Lower leg skin (tissue), 3 donors: Measurements from ENCODE around the gene GLYATL2.

Experiments used
- POLR2A ChIP-seq, 2 donors: fragments of 450-650 bp; IDR thresholded peaks; one replicate each; pipeline ENCODE4 v1.6.1; 2016 to 2017; ENCODE audit warnings: antibody characterized with exemption in 2 of 2, mild to moderate bottlenecking in 1 of 2, moderate library complexity in 1 of 2
- TF ChIP-seq, protein P1 (sequence below), 3 donors: fragments of 450-650 bp; IDR thresholded peaks; one replicate each; pipeline ENCODE4 v1.5.1; 2016; ENCODE audit warnings: antibody characterized with exemption in 3 of 3, mild to moderate bottlenecking in 3 of 3, moderate library complexity in 2 of 3

DNA sequence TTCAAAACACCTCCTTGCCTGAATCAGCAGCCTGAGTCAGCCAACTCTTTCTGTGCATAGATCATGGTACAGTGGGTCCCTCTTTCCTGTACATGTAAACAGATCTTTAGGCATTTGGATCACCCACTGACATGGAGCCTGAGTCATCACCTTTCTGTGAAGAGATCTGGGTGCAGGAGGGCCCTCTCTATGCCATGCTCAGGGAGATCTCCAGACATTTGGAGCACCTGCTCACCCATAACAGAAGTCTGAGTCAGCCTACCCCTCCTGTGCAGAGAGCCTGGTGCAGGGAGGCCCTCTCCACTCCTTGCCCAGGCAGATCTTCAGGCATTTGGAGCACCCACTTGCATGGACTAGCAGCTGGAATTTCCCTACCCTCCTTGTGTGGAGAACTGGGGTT, 56.6 kb downstream of the GLYATL2 start:
- TF ChIP-seq, protein P1, sequence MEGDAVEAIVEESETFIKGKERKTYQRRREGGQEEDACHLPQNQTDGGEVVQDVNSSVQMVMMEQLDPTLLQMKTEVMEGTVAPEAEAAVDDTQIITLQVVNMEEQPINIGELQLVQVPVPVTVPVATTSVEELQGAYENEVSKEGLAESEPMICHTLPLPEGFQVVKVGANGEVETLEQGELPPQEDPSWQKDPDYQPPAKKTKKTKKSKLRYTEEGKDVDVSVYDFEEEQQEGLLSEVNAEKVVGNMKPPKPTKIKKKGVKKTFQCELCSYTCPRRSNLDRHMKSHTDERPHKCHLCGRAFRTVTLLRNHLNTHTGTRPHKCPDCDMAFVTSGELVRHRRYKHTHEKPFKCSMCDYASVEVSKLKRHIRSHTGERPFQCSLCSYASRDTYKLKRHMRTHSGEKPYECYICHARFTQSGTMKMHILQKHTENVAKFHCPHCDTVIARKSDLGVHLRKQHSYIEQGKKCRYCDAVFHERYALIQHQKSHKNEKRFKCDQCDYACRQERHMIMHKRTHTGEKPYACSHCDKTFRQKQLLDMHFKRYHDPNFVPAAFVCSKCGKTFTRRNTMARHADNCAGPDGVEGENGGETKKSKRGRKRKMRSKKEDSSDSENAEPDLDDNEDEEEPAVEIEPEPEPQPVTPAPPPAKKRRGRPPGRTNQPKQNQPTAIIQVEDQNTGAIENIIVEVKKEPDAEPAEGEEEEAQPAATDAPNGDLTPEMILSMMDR (IDR thresholded peaks at IDR 0.05): no peak
- TF ChIP-seq POLR2A (IDR thresholded peaks at IDR 0.05): no peak
